ENCODE data around the gene HS1BP3. TPM values are rescaled to one million over a fixed set of nuclear protein-coding genes. Genes with fewer than 3 reads are reported as not detected.

Gene HS1BP3
- total and polyA plus RNA-seq, 9 of the 15 experiments (the other 6 are each of a cell fraction or from before 2014, with no cell fraction given) = 0.41 to 8.3 (median 5.9) TPM

DNA sequence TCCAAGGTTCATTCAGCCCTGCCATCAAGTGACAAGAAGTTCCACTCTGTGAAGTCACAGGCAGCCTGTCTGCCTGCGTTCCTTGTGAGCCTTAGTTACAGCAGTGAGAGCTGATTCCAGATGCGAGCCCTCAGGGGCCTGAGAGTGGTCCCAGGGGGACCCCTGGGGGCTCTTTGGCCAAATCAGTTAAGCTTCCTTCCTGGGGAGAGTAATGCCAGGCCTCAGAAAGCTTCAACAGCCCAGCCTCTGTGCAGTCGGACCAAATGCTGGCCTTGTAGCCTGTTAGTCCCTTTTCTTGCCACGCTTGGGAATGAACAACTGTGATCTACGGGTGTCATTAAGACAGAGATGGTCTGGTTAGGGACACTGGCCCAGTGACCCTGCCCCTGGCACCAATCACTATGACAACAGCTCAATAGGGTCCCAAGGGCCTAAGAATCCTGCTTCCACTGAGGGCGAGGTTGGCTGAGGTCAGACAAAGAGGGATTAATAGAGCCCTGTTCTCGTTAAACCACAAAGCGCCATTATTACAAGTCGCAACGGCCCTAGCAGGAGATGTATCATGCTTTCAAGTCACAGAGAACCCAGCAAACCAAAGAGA is 50.9 kb downstream of the HS1BP3 start (continued):
- TF ChIP-seq, protein P1, sequence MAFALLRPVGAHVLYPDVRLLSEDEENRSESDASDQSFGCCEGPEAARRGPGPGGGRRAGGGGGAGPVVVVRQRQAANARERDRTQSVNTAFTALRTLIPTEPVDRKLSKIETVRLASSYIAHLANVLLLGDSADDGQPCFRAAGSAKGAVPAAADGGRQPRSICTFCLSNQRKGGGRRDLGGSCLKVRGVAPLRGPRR (CRISPR knock-in tag; IDR thresholded peaks at IDR 0.05) = no peak
- no peak for TF ChIP-seq BHLHE40 (IDR thresholded peaks at IDR 0.05; ENCODE audit: low read length)
- no peak for TF ChIP-seq SAFB (IDR thresholded peaks at IDR 0.05; ENCODE audit: borderline replicate concordance, low read depth, low read length)

DNA sequence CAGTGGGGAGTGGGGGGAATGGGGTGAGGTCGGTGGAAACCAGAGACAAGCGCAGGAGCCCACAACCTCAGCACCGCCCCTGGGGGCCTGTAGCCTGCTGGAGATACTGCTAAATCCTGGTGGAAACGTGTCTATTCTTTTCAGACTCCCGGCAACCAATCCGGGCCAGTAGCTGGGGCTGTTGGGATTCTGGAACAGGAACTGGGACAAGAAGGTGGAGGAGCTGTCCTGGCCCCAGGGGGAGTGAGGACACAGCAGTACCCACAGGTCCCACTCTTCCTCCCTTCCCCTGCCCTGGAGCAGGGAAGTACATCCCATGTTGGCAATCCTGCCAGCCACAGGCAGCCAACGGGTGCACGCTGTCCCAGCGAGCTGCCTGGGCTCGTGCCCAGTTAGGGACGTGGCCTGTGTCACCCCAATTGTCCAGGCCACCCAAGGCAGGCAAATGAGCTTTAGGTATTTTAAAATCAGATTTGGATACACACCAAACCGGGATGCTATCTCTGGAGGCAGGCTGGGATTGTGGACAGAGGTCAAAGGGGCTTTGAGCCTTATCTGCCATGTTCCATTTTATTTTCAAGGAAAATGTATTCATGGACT is 51.8 kb downstream of the HS1BP3 start:
- H3K27me3 ChIP-seq (ENCODE audit: control insufficient read depth in 2 of 2, insufficient read depth in 2 of 2, low read length in 2 of 2) = no peaks in the 10 kb centered on the region
- H3K36me3 ChIP-seq (ENCODE audit: control insufficient read depth, insufficient read depth, low read length) = no peaks in the 10 kb centered on the region
- in situ Hi-C loops (cut with MboI) (no loop called here), intact Hi-C loops (cut with micrococcal nuclease) (no loop called here)
- peaks cover 21 to 46% of the 10 kb centered on the region in 2 experiments for H3K4me1 ChIP-seq (replicated peaks in 1 of 2; ENCODE audit: control insufficient read depth in 2 of 2, insufficient read depth in 2 of 2, low read length in 2 of 2)
- peak overlapping the region in 1 of 2 experiments; percentile 28; a peak in 2 of 4 replicates for H3K9ac ChIP-seq (ENCODE audit: insufficient read depth in 1 of 2, low read depth in 2 of 2, low read length in 2 of 2)
- H4K20me1 ChIP-seq (replicated peaks; ENCODE audit: control insufficient read depth, insufficient read depth, low read length) = no peaks in the 10 kb centered on the region
- no peak overlapping the region for H3K4me2 ChIP-seq (ENCODE audit: insufficient read depth, low read length)
- peaks cover 4% of the 10 kb centered on the region for H3K9me1 ChIP-seq (ENCODE audit: control insufficient read depth, insufficient read depth, low read length)
- ChIA-PET CTCF (ENCODE audit: low intra/inter-chr PET ratio) (no interaction called here), POLR2A (no interaction called here)
- DNase-seq (ENCODE audit: extremely low read depth in 1 of 4, low spot score in 3 of 4) = no peak
- ATAC-seq = no peak
- no peak overlapping the region for H3K27ac ChIP-seq (ENCODE audit: extremely low read depth, low read depth, low read length)
- no peak for FAIRE-seq
- no peaks in the 10 kb centered on the region for H3K9me3 ChIP-seq (replicated peaks; ENCODE audit: control insufficient read depth, insufficient read depth, low read depth, low read length)
- no TSS peak for BruUV-seq (replicated peaks)
- 71% methylated on average over 10 of the region's 12 CpGs for WGBS (ENCODE audit: insufficient coverage, low coverage, missing lambda C conversion rate)
- H3K79me2 ChIP-seq (ENCODE audit: control insufficient read depth, insufficient read depth, low read length) = no peaks in the 10 kb centered on the region
- H3K4me3 ChIP-seq = no peak overlapping the region
- H2AFZ ChIP-seq (ENCODE audit: low read depth, low read length) = no peak overlapping the region
- TF ChIP-seq, protein P2, sequence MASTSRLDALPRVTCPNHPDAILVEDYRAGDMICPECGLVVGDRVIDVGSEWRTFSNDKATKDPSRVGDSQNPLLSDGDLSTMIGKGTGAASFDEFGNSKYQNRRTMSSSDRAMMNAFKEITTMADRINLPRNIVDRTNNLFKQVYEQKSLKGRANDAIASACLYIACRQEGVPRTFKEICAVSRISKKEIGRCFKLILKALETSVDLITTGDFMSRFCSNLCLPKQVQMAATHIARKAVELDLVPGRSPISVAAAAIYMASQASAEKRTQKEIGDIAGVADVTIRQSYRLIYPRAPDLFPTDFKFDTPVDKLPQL (IDR thresholded peaks at IDR 0.05; ENCODE audit: extremely low read depth, insufficient read length) = no peak
- TF ChIP-seq ETV1 (tag; conservative IDR thresholded peaks at IDR 0.05; ENCODE audit: low read depth) (no peak), NFE2L1 (tag; IDR thresholded peaks at IDR 0.05; ENCODE audit: borderline replicate concordance, low read depth) (no peak), ARID1B (IDR thresholded peaks at IDR 0.05) (0 out of 2 replicates have a peak, but pooled peaks have one; percentile 15), TBL1XR1 (IDR thresholded peaks at IDR 0.05; ENCODE audit: low read length in 2 of 2) (no peak), ESRRB (CRISPR knock-in tag; IDR thresholded peaks at IDR 0.05; ENCODE audit: borderline replicate concordance) (no peak), RCOR1 (IDR thresholded peaks at IDR 0.05; ENCODE audit: borderline replicate concordance in 1 of 2, low read depth in 2 of 2, low read length in 2 of 2) (peak in 1 of 2 experiments; percentile 34; a peak in 1 of 4 replicates), DPF2 (IDR thresholded peaks at IDR 0.05) (no peak)
- TF ChIP-seq, protein P3, sequence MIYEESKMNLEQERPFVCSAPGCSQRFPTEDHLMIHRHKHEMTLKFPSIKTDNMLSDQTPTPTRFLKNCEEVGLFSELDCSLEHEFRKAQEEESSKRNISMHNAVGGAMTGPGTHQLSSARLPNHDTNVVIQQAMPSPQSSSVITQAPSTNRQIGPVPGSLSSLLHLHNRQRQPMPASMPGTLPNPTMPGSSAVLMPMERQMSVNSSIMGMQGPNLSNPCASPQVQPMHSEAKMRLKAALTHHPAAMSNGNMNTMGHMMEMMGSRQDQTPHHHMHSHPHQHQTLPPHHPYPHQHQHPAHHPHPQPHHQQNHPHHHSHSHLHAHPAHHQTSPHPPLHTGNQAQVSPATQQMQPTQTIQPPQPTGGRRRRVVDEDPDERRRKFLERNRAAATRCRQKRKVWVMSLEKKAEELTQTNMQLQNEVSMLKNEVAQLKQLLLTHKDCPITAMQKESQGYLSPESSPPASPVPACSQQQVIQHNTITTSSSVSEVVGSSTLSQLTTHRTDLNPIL (CRISPR knock-in tag; IDR thresholded peaks at IDR 0.05) = no peak
- TF ChIP-seq, protein P4, sequence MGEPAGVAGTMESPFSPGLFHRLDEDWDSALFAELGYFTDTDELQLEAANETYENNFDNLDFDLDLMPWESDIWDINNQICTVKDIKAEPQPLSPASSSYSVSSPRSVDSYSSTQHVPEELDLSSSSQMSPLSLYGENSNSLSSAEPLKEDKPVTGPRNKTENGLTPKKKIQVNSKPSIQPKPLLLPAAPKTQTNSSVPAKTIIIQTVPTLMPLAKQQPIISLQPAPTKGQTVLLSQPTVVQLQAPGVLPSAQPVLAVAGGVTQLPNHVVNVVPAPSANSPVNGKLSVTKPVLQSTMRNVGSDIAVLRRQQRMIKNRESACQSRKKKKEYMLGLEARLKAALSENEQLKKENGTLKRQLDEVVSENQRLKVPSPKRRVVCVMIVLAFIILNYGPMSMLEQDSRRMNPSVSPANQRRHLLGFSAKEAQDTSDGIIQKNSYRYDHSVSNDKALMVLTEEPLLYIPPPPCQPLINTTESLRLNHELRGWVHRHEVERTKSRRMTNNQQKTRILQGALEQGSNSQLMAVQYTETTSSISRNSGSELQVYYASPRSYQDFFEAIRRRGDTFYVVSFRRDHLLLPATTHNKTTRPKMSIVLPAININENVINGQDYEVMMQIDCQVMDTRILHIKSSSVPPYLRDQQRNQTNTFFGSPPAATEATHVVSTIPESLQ (CRISPR knock-in tag; IDR thresholded peaks at IDR 0.05) = no peak
